Spinal cord (tissue), 10 donors: ENCODE results near the gene GIT2. TPM values are rescaled to one million over a fixed set of nuclear protein-coding genes. Genes with fewer than 3 reads are reported as not detected.

Experiments used
- DNase-seq, 6 donors: peaks; one replicate each; pipeline versions ENCODE4 v3.0.0 to v3.0.0-alpha.2; 2013 to 2015; ENCODE audit warnings: low spot score in 6 of 6, low read depth in 4 of 6
- H3K27ac ChIP-seq: one replicate; pipeline ENCODE4 v1.5.1; 2013; ENCODE audit warnings: low read depth, low read length, control low read depth
- H3K27me3 ChIP-seq: one replicate; pipeline ENCODE4 v1.6.1; 2013; ENCODE audit warnings: low read length; ENCODE audit not compliant: control insufficient read depth, insufficient read depth
- H3K36me3 ChIP-seq: one replicate; pipeline ENCODE4 v1.6.1; 2013; ENCODE audit warnings: low read length; ENCODE audit not compliant: control insufficient read depth, insufficient read depth
- H3K4me1 ChIP-seq: one replicate; pipeline ENCODE4 v1.6.1; 2013; ENCODE audit warnings: low read length; ENCODE audit not compliant: control insufficient read depth, insufficient read depth
- H3K4me3 ChIP-seq: one replicate; pipeline ENCODE4 v1.5.1; 2013; ENCODE audit warnings: low read depth, low read length, control low read depth
- H3K9me3 ChIP-seq: one replicate; pipeline ENCODE4 v1.6.1; 2013; ENCODE audit warnings: low read length; ENCODE audit not compliant: control insufficient read depth, insufficient read depth
- WGBS: methylation state at CpG from one replicate; pipeline ENCODE4 v1.1.5; 2013; ENCODE audit warnings: missing lambda C conversion rate; ENCODE audit not compliant: insufficient coverage; 5-methylcytosine and 5-hydroxymethylcytosine counted together
- polyA plus RNA-seq, 2 donors: library from polyadenylated mRNA; unstranded; fragments of 120-200 nt; gene quantifications; one replicate each; pipeline ENCODE4 v1.2.1, GENCODE V29; 2013; ENCODE audit not compliant: insufficient read length in 2 of 2
- total RNA-seq, 2 donors: library from RNA; depleted of rRNA in 1 of 2; stranded (reverse); fragments of 120-200 nt in 1 of 2; fragments of >200 nt in 1 of 2; gene quantifications; one replicate each; pipeline versions ENCODE4 v1.2.3 to v1.2.4, GENCODE V29; 2013 to 2014
- donor health status: healthy.

GIT2 gene
- total and polyA plus RNA-seq, 4 donors: 41.5 to 52.8 (median 47.6) TPM

GRCh38 chr12:109943811-109944210, 52.4 kb downstream of the GIT2 start:
- Histone ChIP-seq H3K36me3 (peaks cover 29% of the 10 kb centered on the region), H3K27me3 (no peaks in the 10 kb centered on the region), H3K9me3 (no peaks in the 10 kb centered on the region), H3K4me3 (no peak overlapping the region), H3K4me1 (peaks cover 16% of the 10 kb centered on the region), H3K27ac (no peak overlapping the region)
- WGBS: 94% methylated on average over 4 of the region's 7 CpGs
- DNase-seq: no peak

DNA sequence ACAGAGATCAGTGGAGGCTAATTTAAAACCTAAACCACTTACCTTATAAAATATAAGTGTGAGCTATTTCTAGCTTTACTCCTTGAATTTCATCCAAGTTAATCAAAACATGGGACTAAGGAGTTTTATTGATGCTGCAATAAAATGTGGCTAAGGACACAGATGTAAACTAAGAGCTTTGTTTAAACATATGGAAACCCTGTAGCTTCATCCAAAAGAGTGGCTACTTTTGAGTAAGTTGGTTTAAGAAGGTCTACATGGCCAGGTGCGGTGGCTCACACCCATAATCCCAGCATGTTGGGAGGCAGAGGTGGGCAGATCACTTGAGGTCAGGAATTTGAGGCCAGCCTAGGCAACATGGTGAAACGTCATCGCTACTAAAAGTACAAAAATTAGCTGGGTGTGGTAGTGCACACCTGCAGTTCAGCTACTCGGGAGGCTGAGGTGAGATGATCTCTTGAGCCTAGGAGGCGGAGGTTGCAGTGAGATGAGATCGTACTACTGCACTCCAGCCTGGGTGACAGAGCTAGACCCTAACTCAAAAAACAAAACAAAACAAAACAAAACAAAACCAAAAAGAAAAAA, 55.7 kb downstream of the GIT2 start:
- Histone ChIP-seq H3K4me1 (peaks cover 4% of the 10 kb centered on the region), H3K36me3 (peaks cover 37% of the 10 kb centered on the region), H3K27me3 (no peaks in the 10 kb centered on the region), H3K4me3 (no peak overlapping the region), H3K9me3 (no peaks in the 10 kb centered on the region), H3K27ac (no peak overlapping the region)
- DNase-seq: no peak
- WGBS: 86% methylated on average over 3 of the region's 6 CpGs

DNA sequence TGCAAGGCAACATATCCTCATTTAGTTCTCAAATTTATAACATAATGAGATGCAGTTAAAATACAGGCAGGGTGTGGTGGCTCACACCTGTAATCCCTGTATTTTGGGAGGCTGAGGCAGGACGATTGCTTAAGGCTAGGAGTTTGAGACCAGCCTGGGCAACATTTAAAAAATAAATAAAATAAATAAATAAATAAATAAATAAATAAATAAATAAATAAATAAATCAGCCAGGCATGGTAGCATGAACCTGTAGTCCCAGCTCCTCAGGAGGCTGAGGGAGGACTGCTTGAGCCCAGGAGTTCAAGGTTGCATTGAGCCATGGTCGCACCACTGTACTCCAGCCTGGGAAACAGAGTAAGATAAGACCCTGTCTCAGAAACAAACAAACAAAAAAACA, 56.7 kb downstream of the GIT2 start:
- no CpG with 5 or more reads among the region's 2 CpGs for WGBS
- Histone ChIP-seq H3K4me3 (no peak overlapping the region), H3K27ac (no peak overlapping the region), H3K9me3 (no peaks in the 10 kb centered on the region), H3K4me1 (no peaks in the 10 kb centered on the region), H3K27me3 (no peaks in the 10 kb centered on the region), H3K36me3 (peaks cover 40% of the 10 kb centered on the region)
- DNase-seq: no peak

DNA sequence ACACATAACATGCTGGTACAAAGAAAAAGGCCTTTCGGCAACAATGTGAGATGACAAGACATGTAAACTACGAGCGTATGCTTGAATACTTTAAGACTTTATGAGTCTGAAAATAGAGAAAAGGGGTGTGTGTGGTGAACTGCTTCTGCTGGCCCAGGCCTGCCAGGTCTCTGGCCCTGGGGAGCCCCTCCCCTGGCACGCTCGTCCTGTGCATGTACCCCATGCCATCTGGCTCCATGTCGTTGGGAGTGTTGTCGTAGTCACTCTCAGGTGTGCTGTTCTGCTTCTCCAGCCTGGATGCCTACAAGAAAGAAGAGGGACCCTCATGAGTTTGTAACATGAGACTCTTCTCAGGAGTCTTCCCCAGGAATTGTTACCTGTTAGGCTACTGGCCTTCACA, 57.2 kb downstream of the GIT2 start:
- no peaks in the 10 kb centered on the region for H3K27me3 ChIP-seq
- peaks cover 40% of the 10 kb centered on the region for H3K36me3 ChIP-seq
- WGBS: 89% methylated on average over 6 of the region's 7 CpGs
- no peaks in the 10 kb centered on the region for H3K9me3 ChIP-seq
- DNase-seq: no peak
- H3K4me3 ChIP-seq: no peak overlapping the region
- H3K4me1 ChIP-seq: no peaks in the 10 kb centered on the region
- H3K27ac ChIP-seq: no peak overlapping the region

DNA sequence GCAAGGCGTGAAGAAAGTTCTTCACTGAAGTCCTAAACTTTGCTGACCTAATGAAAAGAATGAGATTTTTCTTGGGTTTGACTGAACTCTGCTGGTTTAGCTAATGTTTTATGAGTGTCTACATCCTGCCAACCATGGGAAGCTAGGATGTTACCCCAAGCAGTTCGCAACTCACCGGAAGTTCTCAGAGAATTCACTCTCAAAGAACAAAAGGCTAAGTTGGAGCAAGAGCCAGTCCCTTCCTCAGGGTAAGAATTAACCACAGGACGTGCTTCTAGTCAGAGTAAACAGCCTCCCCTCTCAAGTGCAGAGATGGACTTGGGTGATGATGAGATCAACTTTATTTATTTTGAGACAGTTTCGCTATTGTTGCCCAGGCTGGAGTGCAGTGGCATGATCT, 58.8 kb downstream of the GIT2 start:
- H3K4me1 ChIP-seq: no peaks in the 10 kb centered on the region
- no peak for DNase-seq
- H3K27me3 ChIP-seq: no peaks in the 10 kb centered on the region
- no peak overlapping the region for H3K27ac ChIP-seq
- no peak overlapping the region for H3K4me3 ChIP-seq
- H3K9me3 ChIP-seq: no peaks in the 10 kb centered on the region
- H3K36me3 ChIP-seq: peaks cover 44% of the 10 kb centered on the region
- 92% methylated on average over 2 of the region's 5 CpGs for WGBS

DNA sequence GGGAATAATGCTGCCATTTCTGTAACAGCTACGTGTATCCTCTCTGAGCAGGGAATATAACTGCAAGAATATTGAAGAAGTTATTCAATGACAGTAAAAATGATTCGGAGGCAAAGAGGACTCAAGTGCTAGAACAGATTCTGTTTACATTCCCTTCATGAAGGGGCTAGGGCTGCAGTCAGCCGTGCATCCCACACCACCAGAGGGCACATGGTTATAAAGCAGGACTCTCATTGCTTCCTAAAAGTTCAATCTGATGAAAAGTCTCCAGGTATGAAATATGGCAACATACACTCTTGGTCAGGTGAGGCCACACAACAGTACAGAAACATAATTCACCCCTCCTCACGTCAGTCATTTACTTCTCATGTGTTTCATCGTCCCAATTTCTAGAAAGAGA, 62.1 kb downstream of the GIT2 start:
- Histone ChIP-seq H3K9me3 (no peaks in the 10 kb centered on the region), H3K36me3 (peaks cover 62% of the 10 kb centered on the region), H3K4me1 (no peaks in the 10 kb centered on the region), H3K27ac (no peak overlapping the region), H3K27me3 (no peaks in the 10 kb centered on the region), H3K4me3 (no peak overlapping the region)
- DNase-seq: no peak
- WGBS: 77% methylated on average over 3 of the region's 5 CpGs

DNA sequence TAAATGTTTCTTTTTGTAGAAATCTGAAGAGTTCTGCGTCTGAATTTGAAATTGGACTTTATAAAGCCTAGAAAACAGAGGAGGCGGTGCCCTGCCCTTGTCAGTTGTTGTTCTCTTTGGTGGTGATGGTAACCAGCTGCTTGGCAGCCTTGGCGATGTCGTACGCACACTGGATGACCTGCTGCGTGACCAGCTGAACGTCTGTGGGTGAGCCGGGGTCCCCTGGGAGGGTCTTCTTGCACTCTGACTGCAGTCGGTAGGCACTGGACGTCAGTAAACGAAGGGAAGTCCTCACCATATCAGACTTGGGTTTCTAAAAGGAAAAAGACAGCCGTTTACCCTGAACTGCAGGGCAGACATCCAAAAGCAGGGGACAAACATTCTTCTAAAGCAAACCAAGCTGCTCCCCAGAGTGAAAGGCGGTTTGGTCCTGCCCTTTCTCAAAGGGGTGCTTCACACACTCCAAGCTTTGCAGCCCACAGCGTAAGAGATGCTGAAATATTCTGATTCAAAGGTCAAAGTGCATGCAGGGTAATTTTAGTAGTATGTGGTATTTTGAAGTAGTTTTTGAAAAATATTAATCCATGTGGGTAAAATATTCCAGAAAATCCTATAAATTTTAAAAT, 63.2 kb downstream of the GIT2 start:
- Histone ChIP-seq H3K36me3 (peaks cover 61% of the 10 kb centered on the region), H3K27ac (no peak overlapping the region)
- WGBS: 83% methylated on average over 12 of the region's 14 CpGs

DNA sequence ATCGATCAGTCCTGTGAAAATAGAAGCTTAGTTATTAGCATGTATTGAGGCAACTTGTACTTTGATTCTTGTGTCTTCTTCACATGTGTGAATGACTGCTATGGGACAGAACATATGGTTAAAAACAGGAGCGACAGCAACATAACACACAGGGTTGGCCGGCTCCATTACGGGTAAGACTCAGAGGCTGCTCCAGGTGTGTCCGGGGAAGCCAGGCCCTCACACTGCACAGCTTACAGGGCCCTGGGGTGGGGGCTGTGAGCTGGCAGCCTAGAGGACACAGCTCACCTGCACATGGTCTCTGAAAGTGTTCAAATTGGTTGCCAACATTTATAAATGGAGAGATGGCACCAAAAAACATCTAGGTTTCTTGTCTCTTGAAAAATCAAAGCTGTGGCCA, 65.0 kb downstream of the GIT2 start:
- WGBS: 96% methylated on average over 5 of the region's 5 CpGs
- H3K27ac ChIP-seq: no peak overlapping the region

More for the DNA sequence above, 63.2 kb downstream of the GIT2 start:
- no peak for DNase-seq
- H3K4me3 ChIP-seq: no peak overlapping the region
- H3K9me3 ChIP-seq: no peaks in the 10 kb centered on the region
- H3K4me1 ChIP-seq: no peaks in the 10 kb centered on the region
- no peaks in the 10 kb centered on the region for H3K27me3 ChIP-seq

GRCh38 chr12:109930028-109930800, 66.0 kb downstream of the GIT2 start:
- H3K36me3 ChIP-seq: peaks cover 69% of the 10 kb centered on the region
- no peaks in the 10 kb centered on the region for H3K4me1 ChIP-seq
- peak in 1 of 6 donors; percentile 30 for DNase-seq
- H3K27me3 ChIP-seq: no peaks in the 10 kb centered on the region
- H3K9me3 ChIP-seq: no peaks in the 10 kb centered on the region
- no peak overlapping the region for H3K27ac ChIP-seq
- H3K4me3 ChIP-seq: no peak overlapping the region
- WGBS: 82% methylated on average over 16 of the region's 16 CpGs

More for the DNA sequence above, 65.0 kb downstream of the GIT2 start:
- Histone ChIP-seq H3K4me3 (no peak overlapping the region), H3K27me3 (no peaks in the 10 kb centered on the region), H3K36me3 (peaks cover 64% of the 10 kb centered on the region), H3K4me1 (no peaks in the 10 kb centered on the region), H3K9me3 (no peaks in the 10 kb centered on the region)
- DNase-seq: no peak
